Thyroid gland (tissue), 4 donors: ENCODE measurements around the gene KRT15. TPM values are rescaled to one million over a fixed set of nuclear protein-coding genes. Genes with fewer than 3 reads are reported as not detected.

Source experiments
- DNase-seq, 2 donors: peaks; one replicate each; pipeline ENCODE4 v3.0.0-alpha.2; 2019
- H3K27ac ChIP-seq, 3 donors: fragments of 200-600 bp; sonication (generic); 1 replicate in 2 of 3; 2 replicates in 1 of 3; pipeline ENCODE4 v1.5.1; 2016 to 2019; ENCODE audit warnings: mild to moderate bottlenecking in 1 of 3, moderate library complexity in 1 of 3
- H3K27me3 ChIP-seq: fragments of 200-600 bp; sonication (generic); one replicate; pipeline ENCODE4 v1.5.1; 2019
- H3K36me3 ChIP-seq, 2 donors: fragments of 200-600 bp; sonication (generic); one replicate each; pipeline ENCODE4 v1.5.1; 2016 to 2019
- H3K4me1 ChIP-seq, 2 donors: fragments of 200-600 bp; sonication (generic); one replicate each; pipeline ENCODE4 v1.5.1; 2017 to 2019
- H3K4me3 ChIP-seq, 3 donors: fragments of 200-600 bp; sonication (generic); replicated peaks in 1 of 3; 1 replicate in 2 of 3; 2 replicates in 1 of 3; pipeline ENCODE4 v1.5.1; 2016; ENCODE audit warnings: mild to moderate bottlenecking in 1 of 3
- H3K9me3 ChIP-seq: fragments of 200-600 bp; sonication (generic); one replicate; pipeline ENCODE4 v1.5.1; 2017
- POLR2A ChIP-seq, 2 donors: fragments of 450-650 bp; IDR thresholded peaks; one replicate each; pipeline ENCODE4 v1.6.1; 2017; ENCODE audit warnings: antibody characterized with exemption in 2 of 2, mild to moderate bottlenecking in 2 of 2, moderate library complexity in 1 of 2
- WGBS, 2 donors: methylation state at CpG; one replicate each; pipeline ENCODE4 v1.1.5; 2017; 5-methylcytosine and 5-hydroxymethylcytosine counted together
- intact Hi-C: fragments of 100-400 bp; cut with DNase I; formaldehyde crosslinking; loops from one replicate; pipeline ENCODE4 v1.15.1; 2023
- total RNA-seq, 4 donors: library from RNA; depleted of rRNA; stranded (reverse); fragments of >200 nt; gene quantifications; one replicate each; pipeline ENCODE4 v1.2.3, GENCODE V29; 2016
- TF ChIP-seq, protein P1 (sequence below), 6 experiments: fragments of 200-600 bp in 3 of 6; fragments of 450-650 bp in 3 of 6; sonication (generic) in 3 of 6; IDR thresholded peaks; one replicate each; pipeline ENCODE4 v1.5.1; 2016 to 2019; ENCODE audit warnings: antibody characterized with exemption in 6 of 6, mild to moderate bottlenecking in 2 of 6, inconsistent platforms in 1 of 6, moderate library complexity in 1 of 6

KRT15 gene
- total RNA-seq, 4 donors from 2014 or later: 0.93 TPM; not detected in 3

DNA sequence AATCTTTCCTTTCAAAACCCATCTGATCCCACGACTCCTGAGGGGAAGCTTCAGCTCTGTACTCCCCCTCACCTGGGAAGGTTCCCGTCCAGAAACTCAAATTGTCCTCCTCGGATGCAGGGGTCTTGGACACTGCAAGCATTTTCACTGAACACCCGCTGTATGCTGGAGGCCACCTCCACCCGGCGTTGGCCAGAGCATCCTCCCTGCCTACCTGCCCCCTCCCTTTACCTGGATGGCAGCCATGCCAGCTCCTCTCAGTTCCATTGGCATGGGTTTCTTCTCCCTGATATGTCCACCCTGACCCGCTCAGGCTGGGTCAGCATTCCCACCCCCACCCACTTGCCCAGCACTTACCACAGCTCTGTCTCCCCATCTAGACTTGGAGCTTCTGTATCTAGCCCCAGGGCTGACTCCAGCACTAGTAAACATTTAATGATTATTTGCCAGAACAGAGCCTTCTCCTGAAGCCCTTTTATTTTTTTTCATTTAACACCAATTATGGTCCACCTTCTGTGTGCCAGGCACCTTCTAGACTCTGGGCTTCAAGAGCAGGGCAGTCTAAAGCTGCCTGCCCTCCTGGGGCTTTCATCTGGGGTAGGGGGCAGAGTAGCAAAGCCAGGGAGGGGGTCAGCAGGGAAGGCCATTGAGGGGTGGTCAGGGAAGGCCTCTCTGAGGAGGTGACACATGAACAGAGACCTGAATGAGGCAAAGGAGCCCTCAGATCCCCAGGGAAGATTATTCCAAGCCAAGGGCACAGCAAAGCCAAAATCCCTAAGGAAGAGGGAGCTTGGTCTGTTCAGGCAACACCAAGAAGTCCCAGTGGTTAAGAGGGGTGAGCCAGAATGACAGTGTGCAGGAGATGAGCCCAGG, 18.3 kb upstream of the KRT15 start:
- intact Hi-C loops: no loop called here
- no peaks in the 10 kb centered on the region for H3K4me1 ChIP-seq
- no peak for TF ChIP-seq POLR2A (IDR thresholded peaks at IDR 0.05)
- TF ChIP-seq, protein P1, sequence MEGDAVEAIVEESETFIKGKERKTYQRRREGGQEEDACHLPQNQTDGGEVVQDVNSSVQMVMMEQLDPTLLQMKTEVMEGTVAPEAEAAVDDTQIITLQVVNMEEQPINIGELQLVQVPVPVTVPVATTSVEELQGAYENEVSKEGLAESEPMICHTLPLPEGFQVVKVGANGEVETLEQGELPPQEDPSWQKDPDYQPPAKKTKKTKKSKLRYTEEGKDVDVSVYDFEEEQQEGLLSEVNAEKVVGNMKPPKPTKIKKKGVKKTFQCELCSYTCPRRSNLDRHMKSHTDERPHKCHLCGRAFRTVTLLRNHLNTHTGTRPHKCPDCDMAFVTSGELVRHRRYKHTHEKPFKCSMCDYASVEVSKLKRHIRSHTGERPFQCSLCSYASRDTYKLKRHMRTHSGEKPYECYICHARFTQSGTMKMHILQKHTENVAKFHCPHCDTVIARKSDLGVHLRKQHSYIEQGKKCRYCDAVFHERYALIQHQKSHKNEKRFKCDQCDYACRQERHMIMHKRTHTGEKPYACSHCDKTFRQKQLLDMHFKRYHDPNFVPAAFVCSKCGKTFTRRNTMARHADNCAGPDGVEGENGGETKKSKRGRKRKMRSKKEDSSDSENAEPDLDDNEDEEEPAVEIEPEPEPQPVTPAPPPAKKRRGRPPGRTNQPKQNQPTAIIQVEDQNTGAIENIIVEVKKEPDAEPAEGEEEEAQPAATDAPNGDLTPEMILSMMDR (IDR thresholded peaks at IDR 0.05): no peak
- H3K4me3 ChIP-seq: no peak overlapping the region
- WGBS, 2 donors: 67 to 82% methylated on average over 7 of the region's 7 CpGs
- H3K36me3 ChIP-seq: no peaks in the 10 kb centered on the region
- H3K27ac ChIP-seq: no peak overlapping the region
- no peaks in the 10 kb centered on the region for H3K9me3 ChIP-seq
- no peaks in the 10 kb centered on the region for H3K27me3 ChIP-seq
- DNase-seq: no peak

DNA sequence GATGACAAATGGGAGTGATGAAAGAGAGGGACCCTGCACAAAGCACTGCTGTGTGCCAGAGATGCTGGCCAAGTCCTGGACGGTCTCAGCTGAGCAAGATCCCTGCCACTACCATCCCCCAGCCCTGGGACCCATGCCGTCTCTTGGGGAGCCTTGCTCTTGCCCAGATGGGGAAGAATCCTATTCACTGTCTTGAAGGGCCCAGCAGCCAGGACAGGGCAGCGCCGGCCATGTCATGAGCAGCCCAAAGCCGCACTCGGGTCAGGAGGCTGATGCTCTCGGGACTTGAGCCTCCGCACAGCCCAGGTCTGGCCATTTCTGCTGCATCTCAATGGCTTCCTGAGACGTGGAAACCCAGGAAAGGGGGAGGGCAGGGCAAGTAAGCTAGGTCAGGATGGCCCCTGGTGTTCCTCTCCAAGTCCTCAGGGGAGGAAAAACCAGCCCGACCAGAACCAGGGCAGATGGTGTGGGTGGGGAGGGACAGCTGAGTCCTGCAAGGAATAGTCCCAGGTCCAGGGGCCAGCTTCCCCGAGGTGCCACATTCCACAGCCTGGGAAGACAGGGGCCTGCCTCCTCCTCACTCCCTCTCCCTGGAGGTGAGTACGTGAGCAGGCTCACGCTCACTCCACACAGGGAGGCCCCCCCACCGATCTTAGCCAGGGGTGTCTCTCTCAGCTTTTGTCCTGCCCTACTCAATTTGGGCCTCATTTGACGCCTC, 17.2 kb upstream of the KRT15 start:
- Histone ChIP-seq H3K4me3 (no peak overlapping the region), H3K9me3 (no peaks in the 10 kb centered on the region), H3K27ac (no peak overlapping the region), H3K4me1 (no peaks in the 10 kb centered on the region), H3K36me3 (no peaks in the 10 kb centered on the region), H3K27me3 (no peaks in the 10 kb centered on the region)
- DNase-seq: peak in 1 of 2 donors; percentile 21
- WGBS, 2 donors: 48 to 62% methylated on average over 10 to 14 of the region's 15 CpGs
- no peak for TF ChIP-seq POLR2A (IDR thresholded peaks at IDR 0.05)
- intact Hi-C loops: no loop called here

DNA sequence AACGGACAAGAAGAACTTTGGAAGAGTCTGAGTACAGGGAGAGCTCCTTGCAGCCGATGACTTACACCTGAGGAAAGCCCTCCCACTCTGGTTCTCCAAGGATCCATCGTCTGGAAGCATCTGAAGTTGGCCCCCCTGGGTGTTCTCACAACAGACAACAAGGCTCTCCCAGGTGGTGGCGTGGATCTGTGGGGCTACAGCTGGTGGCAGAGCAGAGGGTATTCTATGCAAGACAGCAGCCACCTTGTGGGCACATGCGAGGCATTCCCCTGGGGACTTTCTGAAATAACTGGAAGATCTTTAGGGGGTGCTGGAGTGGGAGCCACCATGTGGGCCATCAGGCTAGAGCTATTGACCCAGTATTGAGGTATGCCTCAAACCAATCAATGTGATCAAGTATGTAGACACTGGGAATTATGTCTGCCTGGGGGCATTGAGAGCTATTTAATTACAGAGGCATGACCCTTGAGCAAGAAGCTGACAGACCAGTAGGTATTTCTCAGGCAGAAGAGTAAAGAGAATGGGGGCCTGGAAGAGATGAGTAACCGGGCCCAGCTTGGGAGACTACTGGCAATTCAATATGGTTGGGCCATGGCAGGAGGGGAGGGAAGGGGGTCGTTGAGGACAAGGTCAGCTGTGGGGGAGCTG, 16.3 kb upstream of the KRT15 start:
- no peak overlapping the region for H3K4me3 ChIP-seq
- intact Hi-C loops: no loop called here
- no peaks in the 10 kb centered on the region for H3K27me3 ChIP-seq
- no peak for DNase-seq
- WGBS, 2 donors: 73 to 81% methylated on average over 6 to 7 of the region's 7 CpGs
- no peaks in the 10 kb centered on the region for H3K36me3 ChIP-seq
- H3K27ac ChIP-seq: no peak overlapping the region
- H3K4me1 ChIP-seq: no peaks in the 10 kb centered on the region
- H3K9me3 ChIP-seq: no peaks in the 10 kb centered on the region
- TF ChIP-seq POLR2A (IDR thresholded peaks at IDR 0.05): no peak
- TF ChIP-seq, protein P1 (IDR thresholded peaks at IDR 0.05): no peak

DNA sequence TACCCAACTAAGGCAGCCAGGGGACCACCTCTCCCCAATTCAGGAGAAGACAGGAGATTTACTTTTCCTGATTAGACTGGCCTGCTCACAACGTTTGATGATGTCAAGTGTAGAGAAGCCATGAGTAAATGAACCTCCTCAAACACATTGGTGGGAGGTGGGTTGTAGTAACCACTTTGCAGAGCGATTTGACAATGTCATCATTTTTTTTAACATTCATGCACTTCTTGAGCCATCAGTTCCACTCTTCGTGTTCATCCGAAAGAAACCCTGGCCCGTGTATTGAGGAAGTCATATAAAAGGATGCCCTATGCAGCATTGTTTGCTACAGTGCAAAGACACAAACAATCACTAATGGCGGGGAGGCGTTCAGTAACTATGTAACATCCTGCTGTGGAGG, 14.9 kb upstream of the KRT15 start:
- Histone ChIP-seq H3K36me3 (no peaks in the 10 kb centered on the region), H3K9me3 (no peaks in the 10 kb centered on the region), H3K27me3 (no peaks in the 10 kb centered on the region), H3K4me1 (no peaks in the 10 kb centered on the region), H3K27ac (no peak overlapping the region), H3K4me3 (no peak overlapping the region)
- DNase-seq: no peak
- intact Hi-C loops: no loop called here
- no peak for TF ChIP-seq POLR2A (IDR thresholded peaks at IDR 0.05)
- TF ChIP-seq, protein P1 (IDR thresholded peaks at IDR 0.05): no peak
- 87 to 91% methylated on average over 7 of the region's 7 CpGs for WGBS, 2 donors

DNA sequence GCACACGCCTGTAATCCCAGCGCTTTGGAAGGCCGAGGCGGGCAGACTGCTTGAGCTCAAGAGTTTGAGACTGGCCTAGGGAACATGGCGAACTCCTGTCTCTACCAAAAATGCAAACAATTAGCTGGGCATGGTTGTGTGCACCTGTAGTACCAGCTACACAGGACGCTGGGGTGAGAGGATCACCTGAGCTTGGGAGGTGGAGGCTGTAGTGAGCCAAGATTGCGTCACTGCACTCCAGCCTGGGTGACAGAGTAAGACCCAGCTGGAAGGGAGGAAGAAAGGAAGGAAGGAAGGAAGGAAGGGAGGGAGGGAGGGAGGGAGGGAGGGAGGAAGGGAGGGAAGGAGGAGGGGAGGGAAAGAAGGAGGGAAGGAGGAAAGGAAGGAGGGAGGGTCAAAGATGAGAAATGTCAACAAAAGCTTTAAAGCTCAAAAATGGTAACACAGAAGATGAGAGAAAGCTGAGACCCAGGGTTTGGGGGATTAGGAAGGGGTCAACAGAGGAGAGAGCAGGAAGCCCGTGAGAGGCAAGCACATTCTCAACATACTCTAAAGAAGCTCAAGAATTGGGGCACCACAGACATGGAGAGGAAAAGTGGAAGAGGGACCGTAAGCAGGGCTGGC, 14.4 kb upstream of the KRT15 start:
- intact Hi-C loops: no loop called here
- DNase-seq: peak; percentile 62 to 69
- TF ChIP-seq, protein P1 (IDR thresholded peaks at IDR 0.05): no peak
- TF ChIP-seq POLR2A (IDR thresholded peaks at IDR 0.05): no peak
- Histone ChIP-seq H3K27me3 (peaks cover under 1% of the 10 kb centered on the region), H3K4me3 (no peak overlapping the region), H3K36me3 (no peaks in the 10 kb centered on the region), H3K27ac (no peak overlapping the region), H3K4me1 (peaks cover 3 to 5% of the 10 kb centered on the region in 2 donors), H3K9me3 (no peaks in the 10 kb centered on the region)
- 58 to 59% methylated on average over 9 of the region's 9 CpGs for WGBS, 2 donors
